Cardiac muscle cell (in vitro differentiated cells and primary cell): Measurements from ENCODE around the gene BTBD7. TPM values are rescaled to one million over a fixed set of nuclear protein-coding genes. Genes with fewer than 3 reads are reported as not detected.

Source experiments
- DNase-seq, 2 donors: peaks; one replicate each; pipeline versions ENCODE4 v3.0.0 to v3.0.0-alpha.2; 2010 to 2017; ENCODE audit warnings: low read depth in 1 of 2, low spot score in 1 of 2
- H3K27ac ChIP-seq: fragments of 200-600 bp; sonication (generic); 2 replicates; pipeline ENCODE4 v1.5.1; 2016
- H3K27me3 ChIP-seq: fragments of 200-600 bp; sonication (generic); 2 replicates; pipeline ENCODE4 v1.6.0; 2016; ENCODE audit warnings: control low read depth
- H3K36me3 ChIP-seq: fragments of 200-600 bp; sonication (generic); 2 replicates; pipeline ENCODE4 v1.5.1; 2016; ENCODE audit warnings: control low read depth
- H3K4me1 ChIP-seq: fragments of 200-600 bp; sonication (generic); 2 replicates; pipeline ENCODE4 v1.8.1; 2017; ENCODE audit warnings: low read depth, mild to moderate bottlenecking, mixed run types
- H3K4me3 ChIP-seq: fragments of 200-600 bp; sonication (generic); 2 replicates; pipeline ENCODE4 v1.5.1; 2016; ENCODE audit warnings: mild to moderate bottlenecking
- H3K9me3 ChIP-seq: fragments of 200-600 bp; sonication (generic); 2 replicates; pipeline ENCODE4 v1.5.1; 2017; ENCODE audit warnings: low read depth, mild to moderate bottlenecking, control low read depth
- CTCF ChIP-seq: IDR thresholded peaks from 2 replicates; pipeline ENCODE4 v1.5.1; 2012; ENCODE audit warnings: low read depth, mild to moderate bottlenecking, low read length
- polyA plus RNA-seq: library from polyadenylated mRNA; unstranded; fragments of >200 nt; fragmentation: Nextera tagmentation; extraction: Ambion mirVana; gene quantifications from 2 replicates; pipeline ENCODE4 v1.2.1, GENCODE V29; 2016
- total RNA-seq: library from RNA; depleted of rRNA; stranded (reverse); fragments of >200 nt; gene quantifications from 2 replicates; pipeline ENCODE4 v1.2.3, GENCODE V29; 2016

Gene BTBD7
- total and polyA plus RNA-seq, 2 experiments from 2014 or later, result 19.4 to 21.7 TPM

- Histone ChIP-seq H3K27me3 (no peaks in the 10 kb centered on the region), H3K9me3 (no peaks in the 10 kb centered on the region), H3K4me3 (no peak overlapping the region), H3K36me3 (no peaks in the 10 kb centered on the region), H3K4me1 (peaks cover 7% of the 10 kb centered on the region), H3K27ac (no peak overlapping the region)
- DNase-seq, result no peak
- no peak for TF ChIP-seq CTCF
Observed at GRCh38 chr14:93343266-93343665, 10.4 kb upstream of the BTBD7 start.

- Histone ChIP-seq H3K36me3 (no peaks in the 10 kb centered on the region), H3K27ac (no peak overlapping the region), H3K4me1 (peaks cover 3% of the 10 kb centered on the region), H3K4me3 (no peak overlapping the region), H3K9me3 (no peaks in the 10 kb centered on the region), H3K27me3 (no peaks in the 10 kb centered on the region)
- no peak for TF ChIP-seq CTCF
- no peak for DNase-seq
Observed at GRCh38 chr14:93337884-93338283, 5.0 kb upstream of the BTBD7 start.

GRCh38 chr14:93337143-93337753 lies 4.4 kb upstream of the BTBD7 start:
- Histone ChIP-seq H3K9me3 (no peaks in the 10 kb centered on the region), H3K4me1 (peaks cover 3% of the 10 kb centered on the region), H3K27me3 (no peaks in the 10 kb centered on the region), H3K36me3 (no peaks in the 10 kb centered on the region), H3K27ac (no peak overlapping the region), H3K4me3 (no peak overlapping the region)
- no peak for DNase-seq
- no peak for TF ChIP-seq CTCF

- TF ChIP-seq CTCF, result no peak
- DNase-seq, result no peak
Observed at GRCh38 chr14:93333631-93334103, 831 bp upstream of the BTBD7 start.

GRCh38 chr14:93332397-93332852 lies 411 bp downstream of the BTBD7 start:
- TF ChIP-seq CTCF, result no peak
- DNase-seq, result peak; percentile 57 to 91
- Histone ChIP-seq H3K4me1 (peaks cover 28% of the 10 kb centered on the region), H3K27me3 (no peaks in the 10 kb centered on the region), H3K27ac (peak overlapping the region; percentile 99), H3K4me3 (peak overlapping the region; percentile 97), H3K36me3 (no peaks in the 10 kb centered on the region), H3K9me3 (no peaks in the 10 kb centered on the region)

More at GRCh38 chr14:93333631-93334103, 831 bp upstream of the BTBD7 start:
- no peaks in the 10 kb centered on the region for H3K9me3 ChIP-seq
- peak overlapping the region; percentile 99 for H3K27ac ChIP-seq
- H3K36me3 ChIP-seq, result no peaks in the 10 kb centered on the region
- H3K4me1 ChIP-seq, result peaks cover 28% of the 10 kb centered on the region
- H3K4me3 ChIP-seq, result peak overlapping the region; percentile 97
- no peaks in the 10 kb centered on the region for H3K27me3 ChIP-seq
